Measurements from ENCODE around the gene SKAP2.

DNA sequence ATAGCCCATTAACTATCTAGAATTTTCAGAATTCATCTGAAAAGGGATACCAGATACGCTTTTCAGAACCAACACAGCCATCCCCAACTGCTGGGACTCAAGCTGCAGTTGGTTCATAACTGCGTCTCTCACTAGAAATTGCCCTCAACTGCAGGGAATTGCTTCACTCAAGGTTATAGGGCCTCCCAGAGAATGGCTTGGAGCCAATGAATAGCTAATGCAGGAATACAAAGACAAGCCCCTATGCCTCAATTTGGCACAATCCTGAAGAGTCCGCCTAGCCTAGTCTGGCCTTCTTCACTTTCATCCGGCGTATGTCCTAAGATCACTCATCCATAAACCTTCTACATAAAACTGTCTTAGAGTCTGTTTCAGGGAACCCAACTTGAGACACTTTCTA is 164.0 kb downstream of the SKAP2 start:
- TF ChIP-seq POLR2A (IDR thresholded peaks at IDR 0.05; ENCODE audit: low read depth, low read length), result no peak
- no peak for TF ChIP-seq TAF1 (IDR thresholded peaks at IDR 0.05; ENCODE audit: borderline replicate concordance, low read depth, low read length)
